Astrocyte (in vitro differentiated cells and primary cell): ENCODE results near the gene CCNL1. TPM values are rescaled to one million over a fixed set of nuclear protein-coding genes. Genes with fewer than 3 reads are reported as not detected.

Experiments used
- DNase-seq: peaks from one replicate; pipeline ENCODE4 v3.0.0-alpha.2; 2010; ENCODE audit warnings: low read depth
- FAIRE-seq: peaks from 2 replicates; lab custom pipeline; 2011; peaks lifted over from hg19 to GRCh38; lab: Jason Lieb, UNC
- H2AFZ ChIP-seq: 2 replicates; pipeline ENCODE4 v1.6.0; 2012; ENCODE audit warnings: low read depth, low read length, inconsistent platforms
- H3K27ac ChIP-seq: 2 replicates; pipeline ENCODE4 v1.5.1; 2011; ENCODE audit warnings: low read depth, low read length, inconsistent platforms
- H3K27me3 ChIP-seq: 2 replicates; pipeline ENCODE4 v1.6.0; 2011; ENCODE audit warnings: low read length, inconsistent platforms; ENCODE audit not compliant: insufficient read depth
- H3K36me3 ChIP-seq: 2 replicates; pipeline ENCODE4 v1.5.1; 2011; ENCODE audit warnings: low read length, inconsistent platforms; ENCODE audit not compliant: insufficient read depth
- H3K4me1 ChIP-seq: 2 replicates; pipeline ENCODE4 v1.5.1; 2011; ENCODE audit warnings: low read length, inconsistent platforms; ENCODE audit not compliant: insufficient read depth
- H3K4me2 ChIP-seq: 2 replicates; pipeline ENCODE4 v1.6.0; 2012; ENCODE audit warnings: low read length, inconsistent platforms
- H3K4me3 ChIP-seq: 2 replicates; pipeline ENCODE4 v1.5.1; 2011; ENCODE audit warnings: low read depth, mild to moderate bottlenecking, low read length, inconsistent platforms; ENCODE audit not compliant: insufficient read depth
- H3K79me2 ChIP-seq: 2 replicates; pipeline ENCODE4 v1.6.0; 2012; ENCODE audit warnings: mild to moderate bottlenecking, low read length, inconsistent platforms; ENCODE audit not compliant: insufficient read depth
- H3K9ac ChIP-seq: 2 replicates; pipeline ENCODE4 v1.6.0; 2012; ENCODE audit warnings: mild to moderate bottlenecking, low read length, inconsistent platforms
- H3K9me3 ChIP-seq: 2 replicates; pipeline ENCODE4 v1.5.1; 2012; ENCODE audit warnings: low read depth, mild to moderate bottlenecking, low read length, inconsistent platforms; ENCODE audit not compliant: insufficient read depth
- H4K20me1 ChIP-seq: 2 replicates; pipeline ENCODE4 v1.6.0; 2012; ENCODE audit warnings: low read length, inconsistent platforms; ENCODE audit not compliant: insufficient read depth
- H3K27ac Mint-ChIP-seq: one replicate; pipeline ENCODE4 v1.8.0; 2021; ENCODE audit warnings: mild to moderate bottlenecking, mixed read lengths; ENCODE audit not compliant: unreplicated experiment
- H3K27me3 Mint-ChIP-seq: one replicate; pipeline ENCODE4 v1.8.0; 2021; ENCODE audit warnings: low read depth, mixed read lengths; ENCODE audit not compliant: unreplicated experiment
- H3K36me3 Mint-ChIP-seq: one replicate; pipeline ENCODE4 v1.8.0; 2021; ENCODE audit warnings: low read depth, mixed read lengths; ENCODE audit not compliant: unreplicated experiment
- H3K4me1 Mint-ChIP-seq: one replicate; pipeline ENCODE4 v1.8.0; 2021; ENCODE audit warnings: low read depth, mixed read lengths; ENCODE audit not compliant: unreplicated experiment
- H3K4me3 Mint-ChIP-seq: one replicate; pipeline ENCODE4 v1.8.0; 2021; ENCODE audit warnings: mild to moderate bottlenecking, moderate library complexity, mixed read lengths; ENCODE audit not compliant: unreplicated experiment
- H3K9me3 Mint-ChIP-seq: one replicate; pipeline ENCODE4 v1.8.0; 2021; ENCODE audit warnings: mild to moderate bottlenecking, mixed read lengths; ENCODE audit not compliant: unreplicated experiment
- CTCF ChIP-seq: IDR thresholded peaks from 2 replicates; pipeline ENCODE4 v1.5.1; 2011; ENCODE audit warnings: low read depth, mild to moderate bottlenecking, inconsistent platforms, low read length, moderate library complexity; ENCODE audit not compliant: insufficient read depth
- EZH2 ChIP-seq: IDR thresholded peaks from 2 replicates; pipeline ENCODE4 v1.6.1; 2012; ENCODE audit warnings: mild to moderate bottlenecking, low read length, inconsistent platforms; ENCODE audit not compliant: insufficient read depth
- total RNA-seq: library from RNA; stranded (reverse); gene quantifications from 2 replicates; pipeline ENCODE4 v1.2.1, GENCODE V29; 2021

The CCNL1 gene
- total RNA-seq, 1 donor from 2014 or later, result 66.8 TPM

- Mint-ChIP-seq H3K36me3 (peaks cover 2% of the 10 kb centered on the region), H3K4me3 (no peak overlapping the region), H3K27me3 (peaks cover 15% of the 10 kb centered on the region), H3K4me1 (peaks cover 5% of the 10 kb centered on the region), H3K27ac (no peak overlapping the region), H3K9me3 (peaks cover 2% of the 10 kb centered on the region)
- Histone ChIP-seq H3K4me3 (no peak overlapping the region), H3K27me3 (no peaks in the 10 kb centered on the region), H3K79me2 (no peaks in the 10 kb centered on the region), H3K9ac (no peak overlapping the region), H3K4me2 (no peak overlapping the region), H3K9me3 (no peaks in the 10 kb centered on the region), H3K27ac (no peak overlapping the region), H2AFZ (no peak overlapping the region), H4K20me1 (no peaks in the 10 kb centered on the region), H3K36me3 (no peaks in the 10 kb centered on the region), H3K4me1 (peaks cover 10% of the 10 kb centered on the region)
- DNase-seq, result no peak
- no peak for FAIRE-seq
- TF ChIP-seq EZH2 (no peak), CTCF (no peak)
These were observed 57.8 kb downstream of the CCNL1 start for GRCh38 chr3:157102098-157102497.

DNA sequence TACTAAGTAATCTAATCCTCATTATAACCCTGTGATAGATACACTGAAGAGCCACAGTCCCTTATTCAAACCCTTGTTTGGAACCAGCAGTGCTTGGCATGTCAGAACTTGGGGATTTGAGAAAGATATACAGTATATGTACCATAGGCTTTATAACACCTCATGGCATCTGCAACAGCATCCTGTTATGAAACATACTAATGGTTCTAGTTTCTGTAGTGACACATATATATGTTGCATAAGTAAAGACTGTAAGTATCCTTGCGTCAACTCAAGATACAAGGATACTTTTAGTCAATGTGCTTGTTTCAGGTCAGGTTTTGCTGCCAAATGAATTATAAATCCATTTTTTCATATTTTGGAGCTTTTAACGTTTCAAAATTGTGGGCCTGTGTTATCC, 58.5 kb downstream of the CCNL1 start:
- no peak overlapping the region for H3K4me2 ChIP-seq
- H3K27ac ChIP-seq, result no peak overlapping the region
- Mint-ChIP-seq H3K36me3 (peaks cover 2% of the 10 kb centered on the region), H3K9me3 (peaks cover 2% of the 10 kb centered on the region), H3K27me3 (peaks cover 10% of the 10 kb centered on the region), H3K4me1 (peaks cover 5% of the 10 kb centered on the region), H3K27ac (no peak overlapping the region), H3K4me3 (no peak overlapping the region)
- TF ChIP-seq EZH2, result no peak
- H3K9me3 ChIP-seq, result no peaks in the 10 kb centered on the region
- H3K79me2 ChIP-seq, result no peaks in the 10 kb centered on the region
- H3K36me3 ChIP-seq, result no peaks in the 10 kb centered on the region
- FAIRE-seq (no peak), DNase-seq (no peak)
- peaks cover 10% of the 10 kb centered on the region for H3K4me1 ChIP-seq
- H4K20me1 ChIP-seq, result no peaks in the 10 kb centered on the region
- no peak overlapping the region for H2AFZ ChIP-seq
- H3K27me3 ChIP-seq, result no peaks in the 10 kb centered on the region
- no peak overlapping the region for H3K9ac ChIP-seq
- no peak overlapping the region for H3K4me3 ChIP-seq

GRCh38 chr3:157100608-157101396, 59.1 kb downstream of the CCNL1 start:
- H3K27me3 ChIP-seq, result no peaks in the 10 kb centered on the region
- no peak overlapping the region for H3K4me3 ChIP-seq
- peaks cover 10% of the 10 kb centered on the region for H3K4me1 ChIP-seq
- H3K27ac ChIP-seq, result no peak overlapping the region
- no peak overlapping the region for H3K27ac Mint-ChIP-seq
- FAIRE-seq (no peak), DNase-seq (no peak)
- H4K20me1 ChIP-seq, result no peaks in the 10 kb centered on the region
- H3K36me3 ChIP-seq, result no peaks in the 10 kb centered on the region
- peaks cover 2% of the 10 kb centered on the region for H3K9me3 Mint-ChIP-seq
- H3K4me2 ChIP-seq, result no peak overlapping the region
- H3K9me3 ChIP-seq, result no peaks in the 10 kb centered on the region
- H3K9ac ChIP-seq, result no peak overlapping the region
- H3K27me3 Mint-ChIP-seq, result peaks cover 6% of the 10 kb centered on the region
- peaks cover 2% of the 10 kb centered on the region for H3K36me3 Mint-ChIP-seq
- H3K4me1 Mint-ChIP-seq, result peaks cover 5% of the 10 kb centered on the region
- H3K79me2 ChIP-seq, result no peaks in the 10 kb centered on the region
- no peak overlapping the region for H3K4me3 Mint-ChIP-seq
- H2AFZ ChIP-seq, result no peak overlapping the region
- TF ChIP-seq EZH2, result no peak
- no peak for TF ChIP-seq CTCF
